HPDE6-E6E7 (cell line): ENCODE results near the gene KLHL25.

Source experiments
- DNase-seq: peaks from one replicate; pipeline ENCODE4 v3.0.0; 2011; ENCODE audit warnings: missing footprints; ENCODE audit errors: extremely low spot score

KLHL25 gene

DNA sequence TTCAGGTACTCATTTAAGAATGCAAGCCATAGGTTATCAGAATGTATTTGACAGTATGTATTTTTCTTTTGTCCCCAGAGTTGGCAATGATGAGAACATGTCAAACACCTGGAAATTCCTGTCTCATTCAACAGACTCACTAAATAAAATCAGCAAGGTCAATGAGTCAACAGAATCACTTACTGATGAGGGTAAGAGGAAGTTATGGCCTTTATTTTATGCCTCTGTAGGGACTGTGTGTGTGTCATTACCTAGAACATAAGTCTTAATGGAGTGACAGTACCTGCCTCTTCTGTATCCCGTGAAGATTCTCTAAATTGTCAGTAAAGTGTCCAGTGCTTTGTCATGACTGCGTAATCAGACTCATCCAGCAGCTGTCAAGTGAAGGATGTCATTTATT, 77.5 kb downstream of the KLHL25 start:
- DNase-seq, result no peak

DNA sequence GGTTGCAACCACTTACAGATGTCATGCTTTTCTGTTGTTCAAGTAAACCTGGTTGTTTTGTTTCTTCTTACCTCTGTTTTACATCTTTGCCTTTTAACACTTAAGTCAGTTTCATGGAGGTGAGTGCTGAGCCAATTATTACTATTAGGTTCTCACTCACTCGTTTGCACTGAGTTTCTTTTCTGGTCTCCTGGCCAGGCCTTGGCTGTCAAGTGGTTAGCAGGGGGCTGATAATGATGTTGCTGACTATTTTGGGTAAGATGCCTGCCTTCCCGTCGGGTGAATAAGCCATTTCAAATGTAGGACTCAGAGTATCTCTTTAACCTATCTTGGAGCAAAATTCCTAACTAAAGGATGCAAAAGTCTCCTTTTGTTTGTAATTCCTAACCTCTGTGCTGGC, 78.5 kb downstream of the KLHL25 start:
- DNase-seq, result no peak

DNA sequence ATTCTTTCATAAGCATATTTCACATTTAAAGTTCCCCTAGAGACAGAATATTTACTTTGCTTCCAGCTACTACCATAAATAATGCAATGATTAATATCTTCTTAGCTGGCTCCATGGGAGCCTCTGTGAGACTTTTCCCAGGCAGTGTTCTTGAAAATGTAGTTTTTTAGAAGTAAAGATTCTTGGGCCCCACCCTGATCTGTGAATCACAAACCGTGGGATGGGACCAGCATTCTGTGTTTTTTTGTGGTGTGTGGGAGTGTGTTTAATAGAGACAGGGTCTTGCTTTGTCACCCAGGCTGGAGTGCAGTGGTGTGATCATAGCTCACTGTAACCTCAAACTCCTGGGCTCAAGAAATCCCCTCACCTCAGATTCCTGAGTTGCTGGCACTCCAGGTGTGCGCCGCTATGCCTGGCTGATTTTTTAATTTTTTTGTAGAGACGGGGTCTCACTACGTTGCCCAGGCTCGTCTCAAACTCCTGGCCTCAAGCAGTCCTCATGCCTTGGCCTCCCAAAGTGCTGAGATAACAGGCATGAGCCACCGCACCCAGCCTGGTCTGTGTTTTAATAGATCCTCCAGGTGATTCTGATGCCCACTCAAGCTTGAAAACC, 83.0 kb downstream of the KLHL25 start:
- no peak for DNase-seq

DNA sequence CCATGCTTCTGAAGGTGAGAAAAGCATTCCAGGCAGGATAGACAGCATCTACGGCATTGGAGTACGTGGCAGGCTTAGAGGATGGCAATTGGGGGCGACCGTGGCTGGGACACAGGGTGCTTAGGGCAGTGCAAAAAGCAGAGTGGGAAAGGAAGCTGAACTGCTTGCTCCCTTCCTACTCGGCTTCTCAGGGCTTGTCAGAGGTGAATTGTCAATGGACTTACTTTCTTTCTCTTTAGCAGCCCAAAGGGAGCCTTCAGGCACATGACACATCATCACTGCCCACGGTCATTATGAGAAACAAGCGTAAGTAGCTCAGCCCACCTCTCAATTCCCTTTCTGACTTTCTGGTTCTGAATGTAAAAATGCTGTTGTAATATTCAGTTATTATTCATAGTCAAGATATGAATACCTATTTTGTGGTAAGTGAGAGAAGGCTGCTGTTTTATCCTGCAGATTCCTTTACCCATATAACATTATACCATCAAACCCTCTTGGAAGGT, 84.3 kb downstream of the KLHL25 start:
- no peak for DNase-seq
